K562 (cell line): ENCODE measurements around the gene HNRNPU. TPM values are rescaled to one million over a fixed set of nuclear protein-coding genes. Genes with fewer than 3 reads are reported as not detected.

Source experiments
- ATAC-seq: fragments of 200-7000 bp; cut with Tn5 transposase; 3 replicates; pipeline ENCODE4 v1.9.1; 2020; ENCODE audit warnings: moderate library complexity
- BruUV-seq: library from RNA; stranded (reverse); fragments of 400-500 nt; replicated peaks from 2 replicates; lab custom pipeline; 2021; lab: Mats Ljungman, UMichigan
- CTCF ChIA-PET: fragments of 300-600 bp; formaldehyde crosslinking; extraction: SDS; loops from one replicate; lab custom pipeline; 2021; ENCODE audit warnings: low intra/inter-chr PET ratio; lab: Yijun Ruan, JAX
- POLR2A ChIA-PET: fragments of 300-600, 350-650 bp; sonication (Branson Sonifier 250); formaldehyde crosslinking; extraction: SDS; loops from one replicate; lab custom pipeline; 2021; ENCODE audit warnings: antibody characterized with exemption, inconsistent platforms; lab: Yijun Ruan, JAX
- DNase-seq, 4 experiments: peaks; one replicate each; pipeline versions ENCODE4 v3.0.0 to v3.0.0-alpha.2; 2011 to 2018; ENCODE audit warnings: low spot score in 3 of 4, mixed read lengths in 3 of 4; ENCODE audit errors: extremely low read depth in 1 of 4
- FAIRE-seq: peaks from 2 replicates; lab custom pipeline; 2011; peaks lifted over from hg19 to GRCh38; lab: Jason Lieb, UNC
- H2AFZ ChIP-seq: 2 replicates; pipeline ENCODE4 v1.6.0; 2011; ENCODE audit warnings: low read depth, low read length, control low read depth, inconsistent platforms
- H3K27ac ChIP-seq: fragments of 200-600 bp; 3 replicates; pipeline ENCODE4 v1.8.0; 2011; ENCODE audit warnings: low read depth, mild to moderate bottlenecking, control low read depth, inconsistent platforms, low read length, moderate library complexity, mixed read lengths; ENCODE audit errors: extremely low read depth
- H3K27me3 ChIP-seq, 2 experiments: fragments of 300-600 bp in 1 of 2; 2 replicates in 1 of 2; 3 replicates in 1 of 2; pipeline versions ENCODE4 v1.6.0 to v1.8.0; 2011; ENCODE audit warnings: inconsistent platforms in 2 of 2, low read length in 2 of 2, mild to moderate bottlenecking in 1 of 2, mixed read lengths in 1 of 2, moderate library complexity in 1 of 2; ENCODE audit not compliant: control insufficient read depth in 2 of 2, insufficient read depth in 2 of 2
- H3K36me3 ChIP-seq: fragments of 300-600 bp; 3 replicates; pipeline ENCODE4 v1.8.0; 2011; ENCODE audit warnings: mild to moderate bottlenecking, low read length, inconsistent platforms; ENCODE audit not compliant: control insufficient read depth, insufficient read depth
- H3K4me1 ChIP-seq, 2 experiments: fragments of 200-600 bp in 1 of 2; replicated peaks in 1 of 2; 2 replicates in 1 of 2; 3 replicates in 1 of 2; pipeline versions ENCODE4 v1.5.1 to v1.8.0; 2011; ENCODE audit warnings: inconsistent platforms in 2 of 2, low read length in 2 of 2, mild to moderate bottlenecking in 1 of 2, mixed read lengths in 1 of 2, moderate library complexity in 1 of 2; ENCODE audit not compliant: control insufficient read depth in 2 of 2, insufficient read depth in 2 of 2
- H3K4me2 ChIP-seq: 2 replicates; pipeline ENCODE4 v1.6.1; 2011; ENCODE audit warnings: low read length, control low read depth, inconsistent platforms, mixed read lengths; ENCODE audit not compliant: insufficient read depth
- H3K4me3 ChIP-seq: fragments of 200-600 bp; sonication (generic), shearing (Covaris generic); 2 replicates; pipeline ENCODE4 v1.5.1; 2016; ENCODE audit warnings: control low read depth, inconsistent platforms
- H3K79me2 ChIP-seq: fragments of 200-600 bp; 3 replicates; pipeline ENCODE4 v1.8.0; 2011; ENCODE audit warnings: low read length, inconsistent platforms; ENCODE audit not compliant: control insufficient read depth, insufficient read depth
- H3K9ac ChIP-seq, 2 experiments: 2 replicates each; pipeline versions ENCODE4 v1.6.0 to v1.6.1; 2011; ENCODE audit warnings: low read depth in 2 of 2, low read length in 2 of 2, control low read depth in 1 of 2, inconsistent platforms in 1 of 2, mild to moderate bottlenecking in 1 of 2, mixed read lengths in 1 of 2; ENCODE audit not compliant: insufficient read depth in 1 of 2
- H3K9me1 ChIP-seq: one replicate; pipeline ENCODE4 v1.6.0; 2011; ENCODE audit warnings: inconsistent platforms, mild to moderate bottlenecking, low read length, moderate library complexity; ENCODE audit not compliant: control insufficient read depth, insufficient read depth
- H3K9me3 ChIP-seq: replicated peaks from 2 replicates; pipeline ENCODE4 v1.5.1; 2011; ENCODE audit warnings: low read depth, low read length, inconsistent platforms; ENCODE audit not compliant: control insufficient read depth, insufficient read depth
- H4K20me1 ChIP-seq: replicated peaks from 2 replicates; pipeline ENCODE4 v1.6.1; 2011; ENCODE audit warnings: low read length, inconsistent platforms, mixed read lengths; ENCODE audit not compliant: control insufficient read depth, insufficient read depth
- FOXK2 ChIP-seq, 2 experiments: fragments of 450-650 bp; IDR thresholded peaks in 1 of 2; conservative IDR thresholded peaks in 1 of 2; 2 replicates each; pipeline ENCODE4 v1.6.1; 2016; ENCODE audit warnings: low read depth in 2 of 2, mild to moderate bottlenecking in 1 of 2
- MAFG ChIP-seq: fragments of 450-650 bp; conservative IDR thresholded peaks from 2 replicates; pipeline ENCODE4 v1.6.1; 2016; ENCODE audit warnings: missing genetic modification characterization, missing compliant biosample characterization
- PREB ChIP-seq: sonication (generic); formaldehyde crosslinking; IDR thresholded peaks from 2 replicates; pipeline ENCODE4 v1.8.1; 2023; ENCODE audit warnings: mild to moderate bottlenecking, missing genetic modification reagents
- STAT6 ChIP-seq: sonication (generic); formaldehyde crosslinking; IDR thresholded peaks from 2 replicates; pipeline ENCODE4 v1.8.1; 2023; ENCODE audit warnings: mild to moderate bottlenecking, missing genetic modification reagents
- ZBTB49 ChIP-seq: sonication (generic); formaldehyde crosslinking; IDR thresholded peaks from 2 replicates; pipeline ENCODE4 v1.8.0; 2022; ENCODE audit warnings: missing genetic modification reagents, mild to moderate bottlenecking, borderline replicate concordance
- ZNF23 ChIP-seq: fragments of 250-450 bp; sonication (Bioruptor Pico); IDR thresholded peaks from 2 replicates; pipeline ENCODE4 v1.4.0; 2020; ENCODE audit warnings: mild to moderate bottlenecking
- ZNF609 ChIP-seq: sonication (generic); formaldehyde crosslinking; IDR thresholded peaks from 2 replicates; pipeline ENCODE4 v1.8.1; 2023; ENCODE audit warnings: missing genetic modification reagents, mild to moderate bottlenecking, borderline replicate concordance
- WGBS: fragments of 100-300 bp; shearing (Covaris generic); methylation state at CpG from one replicate; pipeline ENCODE4 v1.1.6; 2016; ENCODE audit warnings: low coverage, mixed read lengths; ENCODE audit not compliant: insufficient coverage; ENCODE audit errors: missing lambda C conversion rate; 5-methylcytosine and 5-hydroxymethylcytosine counted together
- in situ Hi-C: fragments of 300-500 bp; cut with MboI; formaldehyde crosslinking; loops from 4 replicates; pipeline ENCODE4 v1.15.0; 2018; ENCODE audit warnings: inconsistent platforms, mixed read lengths
- intact Hi-C: fragments of 100-400 bp; cut with micrococcal nuclease; formaldehyde crosslinking; loops from 2 replicates; pipeline ENCODE4 v1.14.2; 2022
- polyA plus RNA-seq, 8 experiments: library from polyadenylated mRNA; depleted of rRNA in 4 of 8; stranded (reverse) in 5 of 8; unstranded in 3 of 8; fragments of >200 nt; fragmentation: Nextera tagmentation in 2 of 8; fragmentation: Illumina TruSeq in 1 of 8; extraction: Ambion mirVana in 2 of 8; extraction: Trizol in 1 of 8; gene quantifications; 2 replicates each; pipeline versions ENCODE4 v1.2.1 to v1.2.3, GENCODE V29; 2011 to 2014; ENCODE audit warnings: inconsistent platforms in 1 of 8, missing spikeins in 1 of 8
- total RNA-seq, 7 experiments: library from RNA; depleted of rRNA in 6 of 7; stranded (reverse); fragments of >200 nt in 6 of 7; fragmentation: Illumina TruSeq in 2 of 7; extraction: Trizol in 2 of 7; gene quantifications; 2 replicates each; pipeline versions ENCODE4 v1.2.1 to v1.2.3, GENCODE V29; 2011 to 2021; ENCODE audit warnings: low replicate concordance in 1 of 7

The HNRNPU gene
- total and polyA plus RNA-seq, 9 of the 15 experiments (the other 6 are each of a cell fraction or from before 2014, with no cell fraction given) = 159 to 777 (median 577) TPM

GRCh38 chr1:244869950-244870349 is 5.6 kb upstream of the HNRNPU start:
- Histone ChIP-seq H3K27ac (no peak overlapping the region), H3K9me1 (no peaks in the 10 kb centered on the region), H3K79me2 (peaks cover 15% of the 10 kb centered on the region), H3K4me2 (no peak overlapping the region), H3K9ac (no peak overlapping the region), H3K36me3 (no peaks in the 10 kb centered on the region), H3K4me3 (no peak overlapping the region), H3K9me3 (no peaks in the 10 kb centered on the region), H3K4me1 (peaks cover 4 to 9% of the 10 kb centered on the region in 2 experiments; a peak in 3 of 5 replicates), H4K20me1 (no peaks in the 10 kb centered on the region), H3K27me3 (no peaks in the 10 kb centered on the region), H2AFZ (no peak overlapping the region)
- BruUV-seq = no TSS peak
- intact Hi-C loops (no loop called here), in situ Hi-C loops (loop anchor here (5.0 kb wide), 1 partner anchor 97 kb away; a partner anchor contains a TSS)
- DNase-seq (no peak), FAIRE-seq (no peak), ATAC-seq (no peak)
- ChIA-PET POLR2A (interaction anchor here (0.8 to 2.5 kb wide), 3 partner anchors 10 to 58 kb away, joined by 3 to 9 read pairs (median 4); no protein-coding TSS in a partner anchor), CTCF (no interaction called here)
- 90% methylated on average over 4 of the region's 4 CpGs for WGBS
- TF ChIP-seq FOXK2 (conservative IDR thresholded peaks at IDR 0.05 in 1 of 2, IDR thresholded peaks at IDR 0.05 in 1 of 2; ENCODE audit: low read depth in 2 of 2) = no peak
- TF ChIP-seq STAT6 (CRISPR knock-in tag) = no peak
- TF ChIP-seq ZNF609 (CRISPR knock-in tag) = no peak
- TF ChIP-seq MAFG = no peak
- TF ChIP-seq PREB (CRISPR knock-in tag) = no peak
- no peak for TF ChIP-seq ZNF23
- no peak for TF ChIP-seq ZBTB49 (CRISPR knock-in tag)
